Tibial nerve (tissue), 4 donors: ENCODE results near the gene QSER1. TPM values are rescaled to one million over a fixed set of nuclear protein-coding genes. Genes with fewer than 3 reads are reported as not detected.
"Not testable (repeated sequence)": the region's sequence is repeated elsewhere in the genome, so short reads cannot be mapped to it uniquely, and the experiment has no call there.

Experiments used
- DNase-seq, 2 donors: peaks; one replicate each; pipeline ENCODE4 v3.0.0-alpha.2; 2019; ENCODE audit warnings: low spot score in 2 of 2
- H3K27ac ChIP-seq, 4 donors: fragments of 200-600 bp; sonication (generic) in 3 of 4; one replicate each; pipeline ENCODE4 v1.5.1; 2017 to 2019; ENCODE audit warnings: mild to moderate bottlenecking in 1 of 4
- H3K27me3 ChIP-seq, 2 donors: fragments of 200-600 bp; sonication (generic) in 1 of 2; one replicate each; pipeline versions ENCODE4 v1.5.1 to v1.6.0; 2017 to 2019
- H3K36me3 ChIP-seq, 3 donors: fragments of 200-600 bp; sonication (generic); one replicate each; pipeline ENCODE4 v1.5.1; 2018 to 2019
- H3K4me1 ChIP-seq, 4 donors: fragments of 200-600 bp; sonication (generic) in 3 of 4; one replicate each; pipeline ENCODE4 v1.5.1; 2017 to 2019
- H3K4me3 ChIP-seq, 4 donors: fragments of 200-600 bp; sonication (generic) in 3 of 4; one replicate each; pipeline ENCODE4 v1.5.1; 2017 to 2019; ENCODE audit warnings: mild to moderate bottlenecking in 1 of 4, moderate library complexity in 1 of 4
- H3K9me3 ChIP-seq, 4 donors: fragments of 200-600 bp; sonication (generic) in 3 of 4; one replicate each; pipeline ENCODE4 v1.5.1; 2017 to 2019
- CTCF ChIP-seq, 5 experiments: fragments of 200-600 bp in 3 of 5; fragments of 450-650 bp in 2 of 5; sonication (generic) in 3 of 5; IDR thresholded peaks; one replicate each; pipeline ENCODE4 v1.5.1; 2016 to 2019; ENCODE audit warnings: antibody characterized with exemption in 5 of 5, mild to moderate bottlenecking in 3 of 5, moderate library complexity in 2 of 5
- EP300 ChIP-seq, 2 donors: sonication (generic); formaldehyde crosslinking; IDR thresholded peaks; one replicate each; pipeline ENCODE4 v1.6.1; 2017; ENCODE audit warnings: antibody characterized with exemption in 2 of 2, mild to moderate bottlenecking in 1 of 2
- POLR2A ChIP-seq, 2 donors: fragments of 450-650 bp; IDR thresholded peaks; one replicate each; pipeline ENCODE4 v1.6.1; 2017; ENCODE audit warnings: antibody characterized with exemption in 2 of 2, mild to moderate bottlenecking in 2 of 2, moderate library complexity in 2 of 2
- WGBS, 2 donors: methylation state at CpG; one replicate each; pipeline ENCODE4 v1.1.5; 2018; 5-methylcytosine and 5-hydroxymethylcytosine counted together
- total RNA-seq, 4 donors: library from RNA; depleted of rRNA; stranded (reverse); fragments of >200 nt; gene quantifications; one replicate each; pipeline ENCODE4 v1.1.0, GENCODE V29; 2016

QSER1 gene
- total RNA-seq, 4 donors from 2014 or later: 35.1 to 45.4 (median 36.2) TPM

- Histone ChIP-seq H3K4me3 (no peak overlapping the region), H3K27ac (no peak overlapping the region), H3K4me1 (peaks cover 0 to 4% (median 0%) of the 10 kb centered on the region in 4 donors), H3K27me3 (no peaks in the 10 kb centered on the region), H3K9me3 (no peaks in the 10 kb centered on the region), H3K36me3 (peaks cover 0 to 85% (median 0%) of the 10 kb centered on the region in 3 donors)
- WGBS, 2 donors: 2 to 4% methylated on average over 1 of the region's 1 CpG
- DNase-seq: no peak
- TF ChIP-seq CTCF (IDR thresholded peaks at IDR 0.05) (peak; percentile 45 to 67 (median 50)), POLR2A (IDR thresholded peaks at IDR 0.05) (no peak)
Measured at GRCh38 chr11:32960553-32961164, 68.0 kb downstream of the QSER1 start.

GRCh38 chr11:32962016-32962415 lies 69.4 kb downstream of the QSER1 start:
- no peaks in the 10 kb centered on the region for H3K27me3 ChIP-seq
- TF ChIP-seq EP300 (IDR thresholded peaks at IDR 0.05) (no peak), CTCF (IDR thresholded peaks at IDR 0.05) (no peak), POLR2A (IDR thresholded peaks at IDR 0.05) (no peak)
- H3K27ac ChIP-seq: no peak overlapping the region
- H3K4me3 ChIP-seq: no peak overlapping the region
- DNase-seq: no peak
- 91 to 100% methylated on average over 2 of the region's 2 CpGs for WGBS, 2 donors
- peaks cover 0 to 78% (median 0%) of the 10 kb centered on the region in 3 donors for H3K36me3 ChIP-seq
- H3K4me1 ChIP-seq: peaks cover 0 to 4% (median 0%) of the 10 kb centered on the region in 4 donors
- H3K9me3 ChIP-seq: no peaks in the 10 kb centered on the region

DNA sequence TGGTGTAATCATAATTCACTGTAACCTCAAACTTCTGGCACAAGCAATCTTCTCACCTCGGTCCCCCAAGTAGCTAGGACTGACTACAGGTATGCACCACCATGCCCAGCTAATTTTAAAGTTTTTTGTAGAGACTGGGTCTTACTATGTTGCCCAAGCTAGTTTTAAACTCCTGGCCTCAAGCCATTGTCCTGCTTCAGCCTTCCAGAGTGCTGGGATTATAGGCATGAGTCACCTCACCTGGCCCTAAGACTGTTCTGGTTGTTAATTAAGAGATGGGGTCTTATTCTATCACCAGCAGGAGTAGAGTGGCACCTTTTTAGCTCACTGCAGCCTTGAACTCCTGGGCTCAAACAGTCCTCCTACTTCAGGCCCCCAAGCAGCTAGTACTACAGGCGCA lies 71.1 kb downstream of the QSER1 start:
- WGBS, 2 donors: 92 to 97% methylated on average over 2 of the region's 2 CpGs
- no peak overlapping the region for H3K27ac ChIP-seq
- no peak for TF ChIP-seq EP300 (IDR thresholded peaks at IDR 0.05)
- no peaks in the 10 kb centered on the region for H3K9me3 ChIP-seq
- peaks cover 0 to 4% (median 0%) of the 10 kb centered on the region in 4 donors for H3K4me1 ChIP-seq
- H3K36me3 ChIP-seq: peaks cover 0 to 61% (median 0%) of the 10 kb centered on the region in 3 donors
- no peak for DNase-seq
- H3K27me3 ChIP-seq: no peaks in the 10 kb centered on the region
- H3K4me3 ChIP-seq: no peak overlapping the region

DNA sequence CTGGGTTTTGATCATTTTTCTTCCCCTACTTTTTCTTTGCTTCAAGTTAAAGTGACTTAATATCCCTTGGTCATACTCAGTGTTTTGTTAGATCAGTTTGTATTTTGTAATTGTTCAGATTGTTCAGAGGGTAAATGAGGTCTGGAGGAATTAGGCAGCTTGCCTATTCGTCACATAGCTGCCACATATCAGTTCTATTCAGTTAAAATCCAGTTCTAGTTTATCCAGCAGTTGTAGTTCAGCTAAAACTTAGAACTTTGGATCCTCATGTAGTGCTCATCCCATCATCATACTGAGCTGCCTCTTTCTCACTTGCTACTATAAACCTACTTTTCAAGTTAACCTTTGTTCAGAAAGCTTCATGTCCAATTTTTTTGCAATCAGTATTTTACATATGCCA lies 75.9 kb downstream of the QSER1 start:
- Histone ChIP-seq H3K27me3 (no peaks in the 10 kb centered on the region), H3K4me3 (no peak overlapping the region), H3K4me1 (no peaks in the 10 kb centered on the region), H3K9me3 (no peaks in the 10 kb centered on the region), H3K36me3 (peaks cover 0 to 46% (median 5%) of the 10 kb centered on the region in 3 donors), H3K27ac (no peak overlapping the region)
- DNase-seq: no peak
- TF ChIP-seq POLR2A (IDR thresholded peaks at IDR 0.05) (no peak), EP300 (IDR thresholded peaks at IDR 0.05) (no peak), CTCF (IDR thresholded peaks at IDR 0.05) (no peak)
- WGBS, 2 donors: 40 to 53% methylated on average over 1 of the region's 1 CpG

GRCh38 chr11:32972233-32972632 lies 79.6 kb downstream of the QSER1 start:
- H3K4me1 ChIP-seq, H3K27ac ChIP-seq, DNase-seq, H3K27me3 ChIP-seq, H3K9me3 ChIP-seq, H3K4me3 ChIP-seq: not testable (repeated sequence)
- peaks cover 0 to 50% (median 5%) of the 10 kb centered on the region in 3 donors for H3K36me3 ChIP-seq
- 98 to 99% methylated on average over 3 of the region's 3 CpGs for WGBS, 2 donors

DNA sequence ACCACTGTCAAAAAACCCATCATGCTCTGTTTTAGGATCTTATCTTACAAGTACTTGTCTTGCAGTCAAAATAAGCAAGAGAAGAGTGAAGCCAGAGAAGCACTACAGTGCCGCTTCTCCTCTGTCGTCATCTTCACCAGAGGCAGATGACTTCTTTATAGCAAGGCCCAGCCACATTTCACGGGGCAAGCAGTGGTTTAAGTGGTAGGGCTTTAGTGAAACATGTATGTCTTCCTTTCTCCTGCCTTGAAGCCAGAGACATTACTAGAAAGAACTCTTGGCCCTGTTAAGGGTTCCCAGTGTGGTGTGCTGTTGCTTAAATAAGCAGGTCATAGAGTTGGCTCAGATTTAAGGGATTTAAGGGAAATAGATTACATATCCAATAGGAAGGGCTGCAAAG lies 80.2 kb downstream of the QSER1 start:
- Histone ChIP-seq H3K9me3 (no peaks in the 10 kb centered on the region), H3K27me3 (no peaks in the 10 kb centered on the region), H3K36me3 (peaks cover 0 to 55% (median 5%) of the 10 kb centered on the region in 3 donors), H3K4me3 (no peak overlapping the region), H3K4me1 (no peaks in the 10 kb centered on the region), H3K27ac (no peak overlapping the region)
- TF ChIP-seq POLR2A (IDR thresholded peaks at IDR 0.05) (no peak), CTCF (IDR thresholded peaks at IDR 0.05) (no peak), EP300 (IDR thresholded peaks at IDR 0.05) (no peak)
- WGBS, 2 donors: 84 to 94% methylated on average over 3 of the region's 3 CpGs
- DNase-seq: no peak
